SK-N-SH (cell line): ENCODE results near the gene SEMA3G.

Source experiments
- CHD2 ChIP-seq: fragments of 150-350 bp; IDR thresholded peaks from 2 replicates; pipeline ENCODE4 v1.6.1; 2018; ENCODE audit warnings: low read length; ENCODE audit not compliant: partially characterized antibody
- ELF1 ChIP-seq: IDR thresholded peaks from 2 replicates; pipeline ENCODE4 v1.4.0; 2012
- EZH2phosphoT487 ChIP-seq: fragments of 200-600 bp; sonication (generic); IDR thresholded peaks from 2 replicates; pipeline ENCODE4 v1.6.1; 2017; ENCODE audit warnings: low read depth, mixed run types, mild to moderate bottlenecking, antibody characterized with exemption, moderate library complexity, borderline replicate concordance
- NRF1 ChIP-seq: IDR thresholded peaks from 2 replicates; pipeline ENCODE4 v1.6.1; 2012; ENCODE audit warnings: low read depth, mild to moderate bottlenecking, low read length
- POLR2AphosphoS5 ChIP-seq: IDR thresholded peaks from 2 replicates; pipeline ENCODE4 v1.6.1; 2012; ENCODE audit warnings: low read depth, low read length
- RAD21 ChIP-seq: IDR thresholded peaks from 2 replicates; pipeline ENCODE4 v1.6.1; 2012; ENCODE audit warnings: mild to moderate bottlenecking, low read length
- RCOR1 ChIP-seq: fragments of 150-350 bp; IDR thresholded peaks from 2 replicates; pipeline ENCODE4 v1.6.1; 2017; ENCODE audit warnings: antibody characterized with exemption, low read length
- RFX5 ChIP-seq: IDR thresholded peaks from 2 replicates; pipeline ENCODE4 v1.6.1; 2012; ENCODE audit warnings: mild to moderate bottlenecking, improper control_type of control experiment, low read length
- SMC3 ChIP-seq: IDR thresholded peaks from 2 replicates; pipeline ENCODE4 v1.6.1; 2012; ENCODE audit warnings: low read depth, low read length, improper control_type of control experiment
- TF ChIP-seq, protein P1 (sequence below): fragments of 200-600 bp; sonication (generic); IDR thresholded peaks from 2 replicates; pipeline ENCODE4 v1.6.1; 2017; ENCODE audit warnings: antibody characterized with exemption, mild to moderate bottlenecking, moderate library complexity
- TF ChIP-seq, protein P2 (sequence below): IDR thresholded peaks from 2 replicates; pipeline ENCODE4 v1.4.0; 2012; ENCODE audit warnings: low read depth, borderline replicate concordance
- TF ChIP-seq, protein P3 (sequence below): fragments of 150-350 bp; IDR thresholded peaks from 2 replicates; pipeline ENCODE4 v1.6.1; 2017; ENCODE audit warnings: antibody characterized with exemption, low read length, low read depth, borderline replicate concordance

DNA sequence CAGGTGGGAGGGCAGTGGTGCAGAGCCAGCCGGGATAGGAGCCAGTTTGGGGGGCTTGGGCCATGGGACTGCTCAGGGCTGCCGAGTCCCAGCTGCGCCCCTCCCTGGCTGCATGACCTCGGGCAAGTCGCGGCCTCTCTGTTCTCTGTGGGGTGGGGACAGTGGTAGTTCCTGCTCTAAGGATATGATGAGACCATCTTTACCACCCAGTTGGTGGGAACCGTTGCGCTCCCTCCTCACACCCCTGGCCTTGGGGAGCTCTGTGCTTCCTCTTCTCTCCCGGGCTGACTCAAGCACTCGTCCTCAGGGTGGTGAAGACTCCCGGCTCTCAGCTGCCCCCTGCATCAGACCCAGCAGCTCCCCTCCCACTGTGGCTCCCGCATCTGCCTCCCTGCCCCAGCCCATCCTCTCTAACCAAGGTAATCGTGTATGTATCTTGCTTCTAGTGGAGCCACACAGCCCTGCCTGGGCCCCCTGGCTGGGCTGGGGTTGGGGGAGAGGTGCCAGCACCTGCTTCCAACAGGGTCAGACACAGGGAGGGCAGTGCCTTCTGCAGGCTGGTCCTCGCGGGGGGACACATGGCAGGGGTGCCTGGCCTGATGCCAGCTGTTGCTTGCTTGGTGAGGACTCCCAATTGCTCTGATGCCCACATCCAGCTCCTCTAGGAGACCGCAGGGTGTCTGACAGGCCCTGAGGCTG lies 35.1 kb upstream of the SEMA3G start:
- TF ChIP-seq RAD21 (no peak), NRF1 (no peak), RCOR1 (no peak), POLR2AphosphoS5 (no peak), EZH2phosphoT487 (no peak), CHD2 (no peak), SMC3 (no peak), RFX5 (no peak), ELF1 (no peak)
- TF ChIP-seq, protein P1, sequence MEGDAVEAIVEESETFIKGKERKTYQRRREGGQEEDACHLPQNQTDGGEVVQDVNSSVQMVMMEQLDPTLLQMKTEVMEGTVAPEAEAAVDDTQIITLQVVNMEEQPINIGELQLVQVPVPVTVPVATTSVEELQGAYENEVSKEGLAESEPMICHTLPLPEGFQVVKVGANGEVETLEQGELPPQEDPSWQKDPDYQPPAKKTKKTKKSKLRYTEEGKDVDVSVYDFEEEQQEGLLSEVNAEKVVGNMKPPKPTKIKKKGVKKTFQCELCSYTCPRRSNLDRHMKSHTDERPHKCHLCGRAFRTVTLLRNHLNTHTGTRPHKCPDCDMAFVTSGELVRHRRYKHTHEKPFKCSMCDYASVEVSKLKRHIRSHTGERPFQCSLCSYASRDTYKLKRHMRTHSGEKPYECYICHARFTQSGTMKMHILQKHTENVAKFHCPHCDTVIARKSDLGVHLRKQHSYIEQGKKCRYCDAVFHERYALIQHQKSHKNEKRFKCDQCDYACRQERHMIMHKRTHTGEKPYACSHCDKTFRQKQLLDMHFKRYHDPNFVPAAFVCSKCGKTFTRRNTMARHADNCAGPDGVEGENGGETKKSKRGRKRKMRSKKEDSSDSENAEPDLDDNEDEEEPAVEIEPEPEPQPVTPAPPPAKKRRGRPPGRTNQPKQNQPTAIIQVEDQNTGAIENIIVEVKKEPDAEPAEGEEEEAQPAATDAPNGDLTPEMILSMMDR: no peak
- TF ChIP-seq, protein P2, sequence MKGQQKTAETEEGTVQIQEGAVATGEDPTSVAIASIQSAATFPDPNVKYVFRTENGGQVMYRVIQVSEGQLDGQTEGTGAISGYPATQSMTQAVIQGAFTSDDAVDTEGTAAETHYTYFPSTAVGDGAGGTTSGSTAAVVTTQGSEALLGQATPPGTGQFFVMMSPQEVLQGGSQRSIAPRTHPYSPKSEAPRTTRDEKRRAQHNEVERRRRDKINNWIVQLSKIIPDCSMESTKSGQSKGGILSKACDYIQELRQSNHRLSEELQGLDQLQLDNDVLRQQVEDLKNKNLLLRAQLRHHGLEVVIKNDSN: no peak
- TF ChIP-seq, protein P3, sequence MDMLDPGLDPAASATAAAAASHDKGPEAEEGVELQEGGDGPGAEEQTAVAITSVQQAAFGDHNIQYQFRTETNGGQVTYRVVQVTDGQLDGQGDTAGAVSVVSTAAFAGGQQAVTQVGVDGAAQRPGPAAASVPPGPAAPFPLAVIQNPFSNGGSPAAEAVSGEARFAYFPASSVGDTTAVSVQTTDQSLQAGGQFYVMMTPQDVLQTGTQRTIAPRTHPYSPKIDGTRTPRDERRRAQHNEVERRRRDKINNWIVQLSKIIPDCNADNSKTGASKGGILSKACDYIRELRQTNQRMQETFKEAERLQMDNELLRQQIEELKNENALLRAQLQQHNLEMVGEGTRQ: no peak
